ENCODE data around the gene BCAM. TPM values are rescaled to one million over a fixed set of nuclear protein-coding genes. Genes with fewer than 3 reads are reported as not detected.

BCAM gene
- total RNA-seq, 1 experiment from 2014 or later = 78.7 TPM

DNA sequence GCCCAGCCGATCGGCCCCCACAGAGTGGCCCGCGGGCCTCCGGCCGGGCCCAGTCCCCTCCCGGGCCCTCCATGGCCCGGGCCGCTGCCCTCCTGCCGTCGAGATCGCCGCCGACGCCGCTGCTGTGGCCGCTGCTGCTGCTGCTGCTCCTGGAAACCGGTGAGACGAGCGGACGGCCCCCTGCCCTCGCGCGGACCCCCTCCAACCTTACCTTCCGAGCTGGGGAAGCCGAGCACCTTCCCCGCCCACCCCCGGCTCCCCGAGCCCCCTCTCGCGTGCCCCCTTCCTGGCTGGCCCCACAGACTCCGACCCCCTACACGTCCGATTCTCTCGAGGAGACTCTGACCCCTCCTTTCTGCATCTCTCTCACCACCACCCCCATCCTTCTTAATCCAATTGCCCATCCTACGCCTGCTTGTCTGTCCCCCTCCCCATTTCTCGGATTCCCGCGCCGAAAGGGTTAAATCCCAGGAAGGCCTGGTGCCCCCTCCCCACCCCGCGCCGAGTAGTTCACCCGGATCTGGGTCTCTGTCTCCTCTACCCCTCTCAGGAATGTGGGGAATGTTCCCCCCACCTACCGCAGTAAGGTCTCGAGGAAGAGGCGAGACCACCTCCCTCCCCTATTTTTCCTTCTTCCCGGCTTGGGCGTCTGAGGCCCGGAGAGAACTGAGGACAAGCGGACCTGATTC lies 37.7 kb downstream of the BCAM start:
- no peak overlapping the region for H2AFZ ChIP-seq (ENCODE audit: low read depth, low read length, poor library complexity, severe bottlenecking)
- peak overlapping the region; percentile 93 for H3K9ac ChIP-seq (ENCODE audit: low read length)
- H3K4me2 ChIP-seq (ENCODE audit: low read length) = peak overlapping the region; percentile 97
- H3K79me2 ChIP-seq (ENCODE audit: insufficient read depth, low read length) = peaks cover 55% of the 10 kb centered on the region
- peak overlapping the region; percentile 98 to 99 for H3K4me3 ChIP-seq (replicated peaks in 1 of 2; ENCODE audit: low read depth in 1 of 2, low read length in 2 of 2)
- ChIA-PET RAD21 (ENCODE audit: low non-redundant PET in 1 of 2, low total read pairs in 2 of 2, uncharacterized antibody in 2 of 2, unreplicated experiment in 2 of 2) (interaction anchor here (0.7 to 0.9 kb wide), 3 partner anchors 40 to 76 kb away, joined by 3 read pairs; no protein-coding TSS in a partner anchor), CTCF (interaction anchor here (1.0 to 1.5 kb wide), 6 partner anchors 11 to 210 kb away, joined by 3 to 18 read pairs (median 6); no protein-coding TSS in a partner anchor), POLR2A (interaction anchor here (1.4 kb wide), 1 partner anchor 44 kb away, joined by 5 read pairs; the partner anchor contains the start of gene TOMM40)
- DNase-seq (ENCODE audit: low read depth, low spot score) = no peak
- no peaks in the 10 kb centered on the region for H3K9me3 ChIP-seq (ENCODE audit: control insufficient read depth in 1 of 2, insufficient read depth in 1 of 2, low read depth in 1 of 2, low read length in 2 of 2)
- H3K9me2 ChIP-seq (ENCODE audit: insufficient read depth) = no peaks in the 10 kb centered on the region
- peaks cover 22 to 65% of the 10 kb centered on the region in 2 experiments for H3K4me1 ChIP-seq (ENCODE audit: control insufficient read depth in 1 of 2, insufficient read depth in 2 of 2, low read length in 2 of 2)
- H3K27me3 ChIP-seq (ENCODE audit: insufficient read depth, low read length) = no peaks in the 10 kb centered on the region
- BruUV-seq (replicated peaks) = no TSS peak
- intact Hi-C loops (cut with micrococcal nuclease) = loop anchor here (5.0 to 10.0 kb wide), 2 partner anchors 106 to 162 kb away; no protein-coding TSS in a partner anchor
- TF ChIP-seq ZFX (IDR thresholded peaks at IDR 0.05) = peak; percentile 66; the same call in 1 of the 2 replicates
- TF ChIP-seq EZH2 (IDR thresholded peaks at IDR 0.05) = no peak
- no peaks in the 10 kb centered on the region for H4K20me1 ChIP-seq (ENCODE audit: insufficient read depth)
- peak overlapping the region; percentile 92 for H3K27ac ChIP-seq (ENCODE audit: low read depth, low read length)
- no peaks in the 10 kb centered on the region; a peak in 1 of 4 replicates for H3K36me3 ChIP-seq (ENCODE audit: control insufficient read depth in 1 of 2, insufficient read depth in 2 of 2, low read length in 2 of 2)
- peak; percentile 3 for ATAC-seq

DNA sequence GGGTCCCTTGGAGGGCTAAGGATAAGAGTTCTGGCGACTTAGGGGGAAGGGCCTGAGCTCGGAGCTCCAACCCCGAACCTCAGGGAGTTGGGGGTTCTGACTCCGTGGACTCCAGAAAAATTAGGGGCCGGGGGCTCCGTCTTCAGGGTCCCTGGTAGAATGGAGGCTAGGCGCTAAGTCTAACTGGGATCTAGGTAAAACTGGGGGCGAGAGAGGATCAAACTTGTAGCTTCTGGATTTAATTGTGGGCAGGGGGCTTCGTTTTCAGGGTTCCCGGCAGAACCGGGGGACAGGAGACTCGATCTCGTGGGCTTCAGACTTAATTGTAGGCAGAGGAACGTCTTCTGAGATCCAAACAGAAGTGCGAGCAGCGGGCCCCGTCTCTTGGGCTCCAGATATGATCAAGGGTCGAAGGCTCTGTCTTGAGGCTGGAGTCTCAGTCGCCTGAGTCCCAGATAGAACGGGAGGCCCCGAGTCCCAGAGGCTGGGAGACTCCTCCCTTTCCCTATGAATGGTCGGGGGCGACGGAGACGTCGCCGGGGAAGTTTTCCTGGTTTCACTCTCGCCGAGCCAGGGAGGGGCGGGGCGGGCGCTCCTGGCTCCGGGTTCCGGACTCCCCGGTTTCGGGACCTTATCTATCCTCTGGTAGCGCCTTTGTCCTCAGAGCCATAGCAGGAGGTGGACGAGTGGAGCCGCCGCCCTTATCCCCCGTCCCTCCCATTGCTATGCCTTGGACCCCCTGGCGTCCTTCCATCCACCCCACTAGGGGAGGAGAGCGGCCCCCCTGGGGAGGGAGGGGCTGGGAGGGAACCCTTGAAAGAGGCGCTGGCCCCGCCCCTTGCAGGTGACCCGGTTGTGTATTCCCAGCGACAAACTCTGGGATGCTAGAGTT lies 38.5 kb downstream of the BCAM start:
- ChIA-PET POLR2A (interaction anchor here (1.0 kb wide), 1 partner anchor 43 kb away, joined by 4 read pairs; the partner anchor contains the start of gene TOMM40), RAD21 (ENCODE audit: low non-redundant PET in 1 of 2, low total read pairs in 2 of 2, uncharacterized antibody in 2 of 2, unreplicated experiment in 2 of 2) (no interaction called here), CTCF (no interaction called here)
- intact Hi-C loops (cut with micrococcal nuclease) = loop anchor here (5.0 to 10.0 kb wide), 2 partner anchors 105 to 163 kb away; no protein-coding TSS in a partner anchor
- peaks cover 20 to 57% of the 10 kb centered on the region in 2 experiments for H3K4me1 ChIP-seq (ENCODE audit: control insufficient read depth in 1 of 2, insufficient read depth in 2 of 2, low read length in 2 of 2)
- no peak for TF ChIP-seq TCF7L2 (IDR thresholded peaks at IDR 0.05; ENCODE audit: borderline replicate concordance, extremely low read depth, insufficient read depth, insufficient read length)
- TF ChIP-seq POLR2AphosphoS5 (IDR thresholded peaks at IDR 0.05; ENCODE audit: low read depth, low read length) = peak; percentile 60
- no peaks in the 10 kb centered on the region for H3K9me3 ChIP-seq (ENCODE audit: control insufficient read depth in 1 of 2, insufficient read depth in 1 of 2, low read depth in 1 of 2, low read length in 2 of 2)
- no peaks in the 10 kb centered on the region for H3K27me3 ChIP-seq (ENCODE audit: insufficient read depth, low read length)
- BruUV-seq (replicated peaks) = TSS peak; percentile 62
- no peaks in the 10 kb centered on the region for H3K9me2 ChIP-seq (ENCODE audit: insufficient read depth)
- peak overlapping the region; percentile 97 for H3K4me2 ChIP-seq (ENCODE audit: low read length)
- ATAC-seq = peak; percentile 10
- H3K79me2 ChIP-seq (ENCODE audit: insufficient read depth, low read length) = peaks cover 61% of the 10 kb centered on the region
- peak overlapping the region; percentile 98 to 99 for H3K4me3 ChIP-seq (replicated peaks in 1 of 2; ENCODE audit: low read depth in 1 of 2, low read length in 2 of 2)
- no peak overlapping the region for H2AFZ ChIP-seq (ENCODE audit: low read depth, low read length, poor library complexity, severe bottlenecking)
- no peaks in the 10 kb centered on the region; a peak in 1 of 4 replicates for H3K36me3 ChIP-seq (ENCODE audit: control insufficient read depth in 1 of 2, insufficient read depth in 2 of 2, low read length in 2 of 2)
- H4K20me1 ChIP-seq (ENCODE audit: insufficient read depth) = no peaks in the 10 kb centered on the region
- H3K27ac ChIP-seq (ENCODE audit: low read depth, low read length) = peak overlapping the region; percentile 92
- H3K9ac ChIP-seq (ENCODE audit: low read length) = peak overlapping the region; percentile 93
- peak; percentile 8 for DNase-seq (ENCODE audit: low read depth, low spot score)

All from HCT116 (cell line).